Activated CD8-positive, alpha-beta T cell treated with anti-CD3 and anti-CD28 coated beads for 36 hours (primary cell): ENCODE data around the gene FAAH. TPM values are rescaled to one million over a fixed set of nuclear protein-coding genes. Genes with fewer than 3 reads are reported as not detected.

Source experiments
- ATAC-seq: fragments of 200-7000 bp; cut with Tn5 transposase; one replicate; pipeline ENCODE4 v1.10.0; 2021; ENCODE audit warnings: mild to moderate bottlenecking, moderate library complexity
- CTCF ChIA-PET: fragments of 350-600 bp; sonication (Branson Sonifier 250); formaldehyde crosslinking; loops from one replicate; lab custom pipeline; 2021; ENCODE audit warnings: antibody characterized with exemption; lab: Charles Lee
- POLR2A ChIA-PET: fragments of 350-600 bp; sonication (Branson Sonifier 250); formaldehyde crosslinking; loops from one replicate; lab custom pipeline; 2021; ENCODE audit warnings: antibody characterized with exemption; lab: Charles Lee
- DNase-seq: peaks from one replicate; pipeline ENCODE4 v3.0.0-alpha.2; 2020
- H3K27ac Mint-ChIP-seq: one replicate; pipeline ENCODE4 v1.8.0; 2021; ENCODE audit warnings: mild to moderate bottlenecking, mixed read lengths
- H3K27me3 Mint-ChIP-seq: one replicate; pipeline ENCODE4 v1.8.0; 2021; ENCODE audit warnings: mixed read lengths
- H3K36me3 Mint-ChIP-seq: one replicate; pipeline ENCODE4 v1.8.0; 2021; ENCODE audit warnings: low read depth, mixed read lengths
- H3K4me1 Mint-ChIP-seq: one replicate; pipeline ENCODE4 v1.8.0; 2021; ENCODE audit warnings: low read depth, mixed read lengths
- H3K4me3 Mint-ChIP-seq: one replicate; pipeline ENCODE4 v1.8.0; 2021; ENCODE audit warnings: mild to moderate bottlenecking, moderate library complexity, mixed read lengths
- H3K9me3 Mint-ChIP-seq: one replicate; pipeline ENCODE4 v1.8.0; 2021; ENCODE audit warnings: mixed read lengths
- intact Hi-C: fragments of 100-400 bp; cut with micrococcal nuclease; formaldehyde crosslinking; loops from one replicate; pipeline ENCODE4 v1.10.0; 2022
- total RNA-seq, 2 experiments: library from RNA; stranded (reverse); gene quantifications; one replicate each; pipeline ENCODE4 v1.2.3, GENCODE V29; 2021
- TF ChIP-seq, protein P1 (sequence below): fragments of 200-600 bp; IDR thresholded peaks from one replicate; pipeline ENCODE4 v1.8.0; 2022; ENCODE audit warnings: antibody characterized with exemption, mild to moderate bottlenecking

The FAAH gene
- total RNA-seq, 2 experiments from 2014 or later: 3.0 to 4.7 TPM

GRCh38 chr1:46368791-46369190 is 25.3 kb upstream of the FAAH start:
- H3K27ac Mint-ChIP-seq: no peak overlapping the region
- no peaks in the 10 kb centered on the region for H3K9me3 Mint-ChIP-seq
- intact Hi-C loops: no loop called here
- H3K4me3 Mint-ChIP-seq: no peak overlapping the region
- no peaks in the 10 kb centered on the region for H3K27me3 Mint-ChIP-seq
- ATAC-seq (no peak), DNase-seq (no peak)
- ChIA-PET CTCF (no interaction called here), POLR2A (no interaction called here)
- TF ChIP-seq, protein P1, sequence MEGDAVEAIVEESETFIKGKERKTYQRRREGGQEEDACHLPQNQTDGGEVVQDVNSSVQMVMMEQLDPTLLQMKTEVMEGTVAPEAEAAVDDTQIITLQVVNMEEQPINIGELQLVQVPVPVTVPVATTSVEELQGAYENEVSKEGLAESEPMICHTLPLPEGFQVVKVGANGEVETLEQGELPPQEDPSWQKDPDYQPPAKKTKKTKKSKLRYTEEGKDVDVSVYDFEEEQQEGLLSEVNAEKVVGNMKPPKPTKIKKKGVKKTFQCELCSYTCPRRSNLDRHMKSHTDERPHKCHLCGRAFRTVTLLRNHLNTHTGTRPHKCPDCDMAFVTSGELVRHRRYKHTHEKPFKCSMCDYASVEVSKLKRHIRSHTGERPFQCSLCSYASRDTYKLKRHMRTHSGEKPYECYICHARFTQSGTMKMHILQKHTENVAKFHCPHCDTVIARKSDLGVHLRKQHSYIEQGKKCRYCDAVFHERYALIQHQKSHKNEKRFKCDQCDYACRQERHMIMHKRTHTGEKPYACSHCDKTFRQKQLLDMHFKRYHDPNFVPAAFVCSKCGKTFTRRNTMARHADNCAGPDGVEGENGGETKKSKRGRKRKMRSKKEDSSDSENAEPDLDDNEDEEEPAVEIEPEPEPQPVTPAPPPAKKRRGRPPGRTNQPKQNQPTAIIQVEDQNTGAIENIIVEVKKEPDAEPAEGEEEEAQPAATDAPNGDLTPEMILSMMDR: no peak
- H3K4me1 Mint-ChIP-seq: peaks cover 6% of the 10 kb centered on the region
- H3K36me3 Mint-ChIP-seq: peaks cover 23% of the 10 kb centered on the region

- Mint-ChIP-seq H3K9me3 (no peaks in the 10 kb centered on the region), H3K4me1 (peaks cover 6% of the 10 kb centered on the region), H3K4me3 (no peak overlapping the region), H3K27ac (no peak overlapping the region), H3K27me3 (no peaks in the 10 kb centered on the region), H3K36me3 (peaks cover 22% of the 10 kb centered on the region)
- TF ChIP-seq, protein P1: no peak
- DNase-seq (no peak), ATAC-seq (no peak)
- ChIA-PET POLR2A (no interaction called here), CTCF (interaction anchor here (1.2 kb wide), 1 partner anchor 28 kb away, joined by 3 read pairs; the partner anchor contains the start of gene NSUN4)
- intact Hi-C loops: no loop called here
These were observed 24.4 kb upstream of the FAAH start for GRCh38 chr1:46369542-46370213.

GRCh38 chr1:46370214-46370633 is 23.9 kb upstream of the FAAH start:
- ATAC-seq (peak; percentile 56), DNase-seq (no peak)
- Mint-ChIP-seq H3K4me1 (peaks cover 6% of the 10 kb centered on the region), H3K4me3 (no peak overlapping the region), H3K27ac (no peak overlapping the region), H3K36me3 (peaks cover 16% of the 10 kb centered on the region), H3K9me3 (no peaks in the 10 kb centered on the region), H3K27me3 (no peaks in the 10 kb centered on the region)
- intact Hi-C loops: no loop called here
- POLR2A ChIA-PET: interaction anchor here (0.6 kb wide), 1 partner anchor 122 kb away, joined by 3 read pairs; no protein-coding TSS in a partner anchor
- TF ChIP-seq, protein P1: no peak
- CTCF ChIA-PET: interaction anchor here (1.2 kb wide), 1 partner anchor 29 kb away, joined by 3 read pairs; the partner anchor contains the start of gene NSUN4

- ChIA-PET CTCF (no interaction called here), POLR2A (no interaction called here)
- Mint-ChIP-seq H3K4me3 (no peak overlapping the region), H3K4me1 (peaks cover 6% of the 10 kb centered on the region), H3K9me3 (no peaks in the 10 kb centered on the region), H3K27ac (no peak overlapping the region), H3K27me3 (no peaks in the 10 kb centered on the region), H3K36me3 (peaks cover 18% of the 10 kb centered on the region)
- intact Hi-C loops: no loop called here
- TF ChIP-seq, protein P1: no peak
- DNase-seq (no peak), ATAC-seq (no peak)
These were observed 21.7 kb upstream of the FAAH start for GRCh38 chr1:46372431-46372830.

DNA sequence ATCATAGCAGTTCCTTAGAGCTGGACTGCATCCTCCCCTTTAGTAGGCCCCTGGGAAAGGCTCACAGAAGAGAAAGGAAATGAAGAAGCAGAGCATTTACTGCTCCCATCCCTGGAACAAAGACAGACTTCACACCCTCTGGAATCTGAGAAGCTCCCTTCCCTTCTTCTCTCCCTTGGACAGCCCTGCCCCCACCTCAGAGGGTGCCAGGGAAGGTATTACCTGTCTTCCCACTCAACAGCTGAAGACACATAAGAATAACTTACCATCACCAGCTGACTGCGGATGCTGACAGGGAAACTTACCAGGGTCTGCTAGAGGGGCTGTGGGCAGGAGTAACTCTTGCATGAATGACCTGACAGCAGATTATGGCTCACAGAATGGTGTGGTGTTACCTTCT is 14.1 kb upstream of the FAAH start:
- TF ChIP-seq, protein P1: no peak
- CTCF ChIA-PET: interaction anchor here (1.6 kb wide), 1 partner anchor 33 kb away, joined by 4 read pairs; no protein-coding TSS in a partner anchor

More for the DNA sequence above, 14.1 kb upstream of the FAAH start:
- no peaks in the 10 kb centered on the region for H3K27me3 Mint-ChIP-seq
- DNase-seq (no peak), ATAC-seq (no peak)
- intact Hi-C loops: no loop called here
- peaks cover 13% of the 10 kb centered on the region for H3K36me3 Mint-ChIP-seq
- H3K4me3 Mint-ChIP-seq: no peak overlapping the region
- POLR2A ChIA-PET: no interaction called here
- no peak overlapping the region for H3K27ac Mint-ChIP-seq
- peaks cover 4% of the 10 kb centered on the region for H3K9me3 Mint-ChIP-seq
- H3K4me1 Mint-ChIP-seq: no peaks in the 10 kb centered on the region
